GM23248 (cell line): ENCODE measurements around the gene ZFYVE9. TPM values are rescaled to one million over a fixed set of nuclear protein-coding genes. Genes with fewer than 3 reads are reported as not detected.

Source experiments
- DNase-seq: peaks from one replicate; pipeline ENCODE4 v3.0.0-alpha.2; 2015
- H2AFZ ChIP-seq: fragments of 200-600 bp; sonication (generic); 2 replicates; pipeline ENCODE4 v1.6.1; 2016; ENCODE audit warnings: antibody characterized with exemption
- H3F3A ChIP-seq: fragments of 200-600 bp; sonication (generic); 2 replicates; pipeline ENCODE4 v1.6.1; 2016; ENCODE audit warnings: mild to moderate bottlenecking, antibody characterized with exemption, mixed run types; ENCODE audit not compliant: insufficient read depth
- H3K27ac ChIP-seq: fragments of 200-600 bp; sonication (generic); 2 replicates; pipeline ENCODE4 v1.5.1; 2016; ENCODE audit warnings: mild to moderate bottlenecking
- H3K27me3 ChIP-seq: fragments of 200-600 bp; sonication (generic); replicated peaks from 2 replicates; pipeline ENCODE4 v1.6.1; 2016; ENCODE audit warnings: mild to moderate bottlenecking; ENCODE audit not compliant: insufficient read depth
- H3K36me3 ChIP-seq: fragments of 200-600 bp; sonication (generic); 2 replicates; pipeline ENCODE4 v1.6.1; 2016; ENCODE audit warnings: low read depth, mild to moderate bottlenecking
- H3K4me1 ChIP-seq: fragments of 200-600 bp; sonication (generic); 2 replicates; pipeline ENCODE4 v1.6.1; 2016; ENCODE audit warnings: mild to moderate bottlenecking; ENCODE audit not compliant: insufficient read depth
- H3K4me2 ChIP-seq: fragments of 200-600 bp; sonication (generic); one replicate; pipeline ENCODE4 v1.6.1; 2016; ENCODE audit warnings: mild to moderate bottlenecking; ENCODE audit not compliant: unreplicated experiment
- H3K4me3 ChIP-seq: fragments of 200-600 bp; sonication (generic); 2 replicates; pipeline ENCODE4 v1.5.1; 2016; ENCODE audit warnings: mild to moderate bottlenecking
- H3K79me2 ChIP-seq: fragments of 200-600 bp; sonication (generic); 2 replicates; pipeline ENCODE4 v1.6.1; 2016; ENCODE audit warnings: mild to moderate bottlenecking; ENCODE audit not compliant: insufficient read depth
- H3K9ac ChIP-seq: fragments of 200-600 bp; sonication (generic); 2 replicates; pipeline ENCODE4 v1.6.1; 2016; ENCODE audit warnings: mild to moderate bottlenecking
- H3K9me2 ChIP-seq: fragments of 200-600 bp; sonication (generic); 2 replicates; pipeline ENCODE4 v1.6.1; 2016; ENCODE audit warnings: mixed run types, mild to moderate bottlenecking, moderate library complexity; ENCODE audit not compliant: insufficient read depth
- H3K9me3 ChIP-seq: fragments of 200-600 bp; sonication (generic); one replicate; pipeline ENCODE4 v1.6.1; 2017; ENCODE audit warnings: low read depth
- H4K20me1 ChIP-seq: fragments of 200-600 bp; sonication (generic); 2 replicates; pipeline ENCODE4 v1.6.0; 2016; ENCODE audit not compliant: insufficient read depth
- EZH2 ChIP-seq: fragments of 200-600 bp; sonication (generic); IDR thresholded peaks from 2 replicates; pipeline ENCODE4 v1.6.1; 2018; ENCODE audit warnings: antibody characterized with exemption, mild to moderate bottlenecking; ENCODE audit not compliant: insufficient read depth, poor library complexity, severe bottlenecking
- EZH2phosphoT487 ChIP-seq: fragments of 200-600 bp; sonication (generic); IDR thresholded peaks from 2 replicates; pipeline ENCODE4 v1.6.1; 2018; ENCODE audit warnings: antibody characterized with exemption, moderate library complexity, mild to moderate bottlenecking, low read depth; ENCODE audit not compliant: insufficient read depth
- WGBS, 2 experiments: methylation state at CpG; one replicate each; pipeline ENCODE4 v1.1.6; 2015 to 2017; ENCODE audit warnings: low lambda C conversion rate in 2 of 2, low coverage in 1 of 2; ENCODE audit errors: missing lambda C conversion rate in 2 of 2; 5-methylcytosine and 5-hydroxymethylcytosine counted together
- in situ Hi-C: fragments of 300-500 bp; cut with MboI; formaldehyde crosslinking; loops from 2 replicates; pipeline ENCODE4 v1.15.0; 2020
- polyA plus RNA-seq: library from polyadenylated mRNA; unstranded; fragments of >200 nt; fragmentation: Nextera tagmentation; extraction: Ambion mirVana; gene quantifications from 2 replicates; pipeline ENCODE4 v1.2.1, GENCODE V29; 2016
- total RNA-seq: library from RNA; depleted of rRNA; stranded (reverse); fragments of >200 nt; shearing (Covaris generic); gene quantifications from 2 replicates; pipeline ENCODE4 v1.2.3, GENCODE V29; 2014

The ZFYVE9 gene
- total and polyA plus RNA-seq, 2 experiments from 2014 or later = 6.4 to 28.1 TPM

- Histone ChIP-seq H3K27ac (no peak overlapping the region), H3K79me2 (no peaks in the 10 kb centered on the region), H3F3A (no peaks in the 10 kb centered on the region), H3K9ac (no peak overlapping the region), H3K4me2 (no peak overlapping the region), H2AFZ (no peak overlapping the region), H3K27me3 (no peaks in the 10 kb centered on the region), H3K9me3 (no peaks in the 10 kb centered on the region), H3K4me3 (no peak overlapping the region), H3K4me1 (no peaks in the 10 kb centered on the region), H4K20me1 (no peaks in the 10 kb centered on the region), H3K36me3 (no peaks in the 10 kb centered on the region), H3K9me2 (no peaks in the 10 kb centered on the region)
- WGBS, 2 experiments = 65 to 74% methylated on average over 1 of the region's 1 CpG
- in situ Hi-C loops = no loop called here
- TF ChIP-seq EZH2 (no peak), EZH2phosphoT487 (no peak)
- no peak for DNase-seq
Observed at GRCh38 chr1:52102336-52103013, 39.4 kb upstream of the ZFYVE9 start.

GRCh38 chr1:52111492-52111891 is 30.4 kb upstream of the ZFYVE9 start:
- Histone ChIP-seq H3K27me3 (no peaks in the 10 kb centered on the region), H3F3A (no peaks in the 10 kb centered on the region), H3K27ac (no peak overlapping the region), H2AFZ (no peak overlapping the region), H3K4me1 (no peaks in the 10 kb centered on the region), H3K4me3 (no peak overlapping the region), H3K36me3 (no peaks in the 10 kb centered on the region), H4K20me1 (no peaks in the 10 kb centered on the region), H3K9me2 (no peaks in the 10 kb centered on the region), H3K9me3 (no peaks in the 10 kb centered on the region), H3K79me2 (no peaks in the 10 kb centered on the region), H3K9ac (no peak overlapping the region), H3K4me2 (no peak overlapping the region)
- TF ChIP-seq EZH2phosphoT487 (no peak), EZH2 (no peak)
- in situ Hi-C loops = no loop called here
- DNase-seq = no peak

DNA sequence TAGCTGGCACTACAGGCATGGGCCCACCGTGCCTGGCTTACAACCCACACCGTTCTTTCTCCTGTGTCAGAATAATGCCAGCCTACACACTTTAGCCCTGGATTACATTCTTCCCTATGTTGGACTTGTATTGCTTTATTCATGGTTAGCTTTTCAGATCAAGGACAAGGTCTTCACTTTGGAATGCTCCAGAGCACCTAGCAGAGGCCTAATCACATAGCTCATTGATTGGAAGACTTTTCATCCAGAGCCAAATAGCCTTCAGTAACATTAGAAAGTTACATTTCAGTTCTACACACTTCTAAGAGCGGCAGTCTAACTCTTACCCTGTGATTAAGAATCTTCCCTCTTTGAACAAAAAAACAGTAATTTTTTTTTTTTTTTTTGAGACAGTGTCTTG is 29.4 kb upstream of the ZFYVE9 start:
- no peaks in the 10 kb centered on the region for H3K9me3 ChIP-seq
- no peaks in the 10 kb centered on the region for H3K4me1 ChIP-seq
- TF ChIP-seq EZH2 = no peak
- TF ChIP-seq EZH2phosphoT487 = no peak
- no peaks in the 10 kb centered on the region for H3K36me3 ChIP-seq
- H3K4me3 ChIP-seq = no peak overlapping the region
- H4K20me1 ChIP-seq = no peaks in the 10 kb centered on the region
- no peaks in the 10 kb centered on the region for H3K27me3 ChIP-seq
- H3K79me2 ChIP-seq = no peaks in the 10 kb centered on the region
- no peak overlapping the region for H3K9ac ChIP-seq
- H3K9me2 ChIP-seq = no peaks in the 10 kb centered on the region
- no peak overlapping the region for H2AFZ ChIP-seq
- 77 to 85% methylated on average over 3 of the region's 3 CpGs for WGBS, 2 experiments
- in situ Hi-C loops = no loop called here
- H3F3A ChIP-seq = no peaks in the 10 kb centered on the region
- no peak overlapping the region for H3K27ac ChIP-seq
- no peak overlapping the region for H3K4me2 ChIP-seq
- DNase-seq = no peak

- in situ Hi-C loops = no loop called here
- Histone ChIP-seq H3K27ac (no peak overlapping the region), H4K20me1 (no peaks in the 10 kb centered on the region), H3K79me2 (no peaks in the 10 kb centered on the region), H3K9me2 (no peaks in the 10 kb centered on the region), H3K4me3 (no peak overlapping the region), H3K9ac (no peak overlapping the region), H3K4me2 (no peak overlapping the region), H3K4me1 (no peaks in the 10 kb centered on the region), H3K27me3 (no peaks in the 10 kb centered on the region), H3K9me3 (no peaks in the 10 kb centered on the region), H2AFZ (no peak overlapping the region), H3K36me3 (no peaks in the 10 kb centered on the region), H3F3A (no peaks in the 10 kb centered on the region)
- WGBS, 2 experiments = 56 to 60% methylated on average over 12 of the region's 12 CpGs
- DNase-seq = no peak
- TF ChIP-seq EZH2 (no peak), EZH2phosphoT487 (no peak)
Observed at GRCh38 chr1:52119301-52120079, 22.4 kb upstream of the ZFYVE9 start.
